GM23248 (cell line): ENCODE results near the gene TICAM2.

Experiments
- EZH2 ChIP-seq: fragments of 200-600 bp; sonication (generic); IDR thresholded peaks from 2 replicates; pipeline ENCODE4 v1.6.1; 2018; ENCODE audit warnings: antibody characterized with exemption, mild to moderate bottlenecking; ENCODE audit not compliant: insufficient read depth, poor library complexity, severe bottlenecking
- EZH2phosphoT487 ChIP-seq: fragments of 200-600 bp; sonication (generic); IDR thresholded peaks from 2 replicates; pipeline ENCODE4 v1.6.1; 2018; ENCODE audit warnings: antibody characterized with exemption, moderate library complexity, mild to moderate bottlenecking, low read depth; ENCODE audit not compliant: insufficient read depth

DNA sequence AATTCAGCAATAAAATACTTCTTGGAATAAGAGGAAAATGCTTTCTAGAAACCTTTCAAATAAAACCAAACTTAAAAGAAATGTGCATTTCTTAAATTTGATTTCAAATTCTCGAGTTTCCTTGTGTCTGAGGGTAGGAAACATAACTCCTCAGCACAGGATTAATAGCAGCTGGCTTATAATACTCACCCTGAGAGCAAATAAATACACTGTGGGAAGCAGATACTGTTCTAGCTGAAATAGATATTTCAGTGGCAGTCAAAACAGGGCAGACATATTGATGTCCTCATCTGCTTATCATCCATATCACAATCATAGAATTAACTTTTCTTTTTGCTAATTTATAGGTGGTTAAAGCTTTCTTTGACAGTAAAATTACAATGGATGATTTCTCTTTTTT is 33.6 kb downstream of the TICAM2 start:
- TF ChIP-seq EZH2: no peak
- TF ChIP-seq EZH2phosphoT487: no peak
